Fibroblast of pulmonary artery (primary cell): ENCODE measurements around the gene GATA6.
A peak's percentile ranks its signal among the peaks of the same experiment; 100 is the strongest.

ENCODE experiments used
- DNase-seq: peaks from one replicate; pipeline ENCODE4 v3.0.0-alpha.2; 2010; ENCODE audit warnings: low read depth
- H3K4me3 ChIP-seq: replicated peaks from 2 replicates; pipeline ENCODE4 v1.5.1; 2011; ENCODE audit warnings: low read depth, mild to moderate bottlenecking, control low read depth, low read length, moderate library complexity
- CTCF ChIP-seq: IDR thresholded peaks from 2 replicates; pipeline ENCODE4 v1.5.1; 2011; ENCODE audit warnings: mild to moderate bottlenecking, control low read depth, low read length, inconsistent platforms; ENCODE audit errors: missing control alignments

GATA6 gene

GRCh38 chr18:22203536-22204213 lies 34.3 kb downstream of the GATA6 start:
- TF ChIP-seq CTCF: no peak
- DNase-seq: no peak
- H3K4me3 ChIP-seq: no peak overlapping the region

GRCh38 chr18:22204214-22204536 lies 34.8 kb downstream of the GATA6 start:
- no peak overlapping the region for H3K4me3 ChIP-seq
- no peak for DNase-seq
- TF ChIP-seq CTCF: no peak

GRCh38 chr18:22204996-22205395 lies 35.6 kb downstream of the GATA6 start:
- H3K4me3 ChIP-seq: no peak overlapping the region
- no peak for TF ChIP-seq CTCF

GRCh38 chr18:22207021-22207758 lies 37.8 kb downstream of the GATA6 start:
- H3K4me3 ChIP-seq: no peak overlapping the region
- DNase-seq: peak; percentile 97
- TF ChIP-seq CTCF: no peak

More at GRCh38 chr18:22204996-22205395, 35.6 kb downstream of the GATA6 start:
- no peak for DNase-seq

GRCh38 chr18:22210311-22210754 lies 40.9 kb downstream of the GATA6 start:
- DNase-seq: peak; percentile 69
- TF ChIP-seq CTCF: no peak
- no peak overlapping the region for H3K4me3 ChIP-seq

GRCh38 chr18:22211657-22212056 lies 42.3 kb downstream of the GATA6 start:
- peak; percentile 55 for DNase-seq
- TF ChIP-seq CTCF: no peak
- H3K4me3 ChIP-seq: no peak overlapping the region
